Fibroblast of gingiva (primary cell): ENCODE data around the gene SYNGR4.

Experiments used
- DNase-seq: peaks from one replicate; pipeline ENCODE4 v3.0.0-alpha.2; 2011; ENCODE audit warnings: low read depth

The SYNGR4 gene

DNA sequence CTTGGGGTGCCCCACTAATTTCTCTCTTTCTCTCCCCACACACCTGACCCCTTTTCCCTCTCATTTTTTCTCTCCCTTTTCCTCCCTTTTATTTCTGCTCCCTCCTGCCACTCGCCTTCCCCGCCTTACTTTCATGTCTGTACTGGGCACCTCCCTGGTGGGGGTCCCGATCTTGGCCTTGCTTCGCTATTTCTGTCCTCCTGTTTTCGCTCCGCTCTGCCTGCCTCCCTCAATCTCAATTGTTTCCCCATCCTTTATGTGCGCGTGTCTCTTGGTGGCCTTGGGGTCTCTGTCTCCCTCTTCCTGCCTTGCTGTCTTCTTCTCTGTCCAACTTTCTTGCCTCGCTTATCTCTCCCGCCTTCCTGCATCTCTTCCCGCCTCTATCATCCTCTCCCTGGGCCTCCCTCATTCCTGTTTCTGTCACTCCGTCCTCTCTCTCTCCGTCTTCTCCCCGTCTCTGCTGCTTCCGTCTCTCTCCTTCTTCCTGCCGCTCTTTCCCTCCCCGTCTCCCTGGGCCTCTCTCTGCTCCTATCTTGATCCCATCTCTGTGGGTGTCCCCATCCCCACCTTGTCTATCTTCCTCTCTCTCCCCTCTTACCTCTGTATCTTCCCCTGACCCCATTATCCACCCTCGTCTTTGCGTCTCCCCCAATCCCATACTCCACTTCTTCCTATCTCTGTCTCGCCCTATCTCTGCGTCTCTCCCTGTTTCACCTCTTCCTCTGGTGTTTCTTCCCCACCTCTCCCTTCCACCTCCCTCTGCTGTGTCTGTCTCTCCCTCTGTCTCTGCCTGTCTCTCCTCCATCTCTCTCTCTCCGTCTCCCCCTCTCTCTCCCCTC, 33.3 kb downstream of the SYNGR4 start:
- DNase-seq: no peak

GRCh38 chr19:48398102-48398374, 33.9 kb downstream of the SYNGR4 start:
- DNase-seq: no peak

- DNase-seq: peak; percentile 84
Observed at GRCh38 chr19:48398375-48399235, 34.4 kb downstream of the SYNGR4 start.

DNA sequence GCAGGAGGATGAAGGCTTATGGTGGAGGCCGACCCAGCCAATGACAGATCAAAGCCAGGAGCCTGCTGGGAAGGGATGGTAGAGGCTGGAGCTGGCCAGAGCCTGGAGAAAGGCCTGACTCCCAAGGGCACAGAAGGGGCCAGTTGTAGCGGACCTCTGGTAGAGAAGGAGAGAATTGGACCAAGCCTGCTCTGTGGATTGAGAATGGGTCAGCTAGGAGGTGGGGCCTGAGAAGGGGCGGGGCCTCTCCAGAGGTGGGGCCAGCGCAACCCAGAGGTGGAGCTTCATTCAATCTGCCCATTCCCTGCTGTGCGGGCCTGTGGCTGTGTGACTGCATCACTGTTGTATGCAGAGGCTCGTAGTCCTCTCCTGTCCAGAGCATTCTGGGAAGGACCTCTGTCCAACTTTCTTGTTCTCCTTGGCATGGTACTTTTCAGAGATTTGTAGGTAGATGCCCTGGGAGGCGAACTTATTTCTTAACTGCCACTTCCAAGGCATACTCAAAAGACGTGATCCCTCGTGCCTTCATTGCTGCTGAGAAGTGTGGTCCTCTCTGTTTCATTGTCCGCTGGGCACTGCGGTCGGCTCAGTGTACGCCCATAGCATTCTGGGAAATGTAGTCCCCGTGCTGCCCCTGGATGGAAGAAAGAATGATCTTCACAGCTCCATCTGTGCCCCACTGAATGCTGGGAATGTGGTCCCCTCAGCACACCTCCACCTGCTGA, 36.0 kb downstream of the SYNGR4 start:
- DNase-seq: peak; percentile 75

GRCh38 chr19:48401287-48401686, 37.1 kb downstream of the SYNGR4 start:
- DNase-seq: no peak

DNA sequence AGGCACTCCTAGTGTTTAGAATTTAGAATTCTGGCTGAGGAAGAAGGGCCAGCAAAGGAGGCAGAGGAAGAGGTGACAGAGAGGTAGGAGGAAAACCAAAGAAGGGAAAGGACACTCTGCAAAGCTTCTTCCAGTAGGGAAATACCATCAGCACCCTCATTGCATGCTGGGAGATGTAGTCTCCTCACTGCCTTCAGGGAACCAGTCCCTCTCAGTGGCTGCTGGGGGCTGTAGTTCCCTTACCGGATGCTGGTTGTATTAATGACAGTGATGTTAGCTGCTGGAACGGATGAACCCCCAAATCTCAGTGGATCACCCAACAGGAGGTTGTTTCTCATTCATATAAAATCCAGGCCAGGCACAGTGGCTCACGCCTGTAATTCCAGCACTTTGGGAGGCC, 39.4 kb downstream of the SYNGR4 start:
- peak; percentile 46 for DNase-seq

DNA sequence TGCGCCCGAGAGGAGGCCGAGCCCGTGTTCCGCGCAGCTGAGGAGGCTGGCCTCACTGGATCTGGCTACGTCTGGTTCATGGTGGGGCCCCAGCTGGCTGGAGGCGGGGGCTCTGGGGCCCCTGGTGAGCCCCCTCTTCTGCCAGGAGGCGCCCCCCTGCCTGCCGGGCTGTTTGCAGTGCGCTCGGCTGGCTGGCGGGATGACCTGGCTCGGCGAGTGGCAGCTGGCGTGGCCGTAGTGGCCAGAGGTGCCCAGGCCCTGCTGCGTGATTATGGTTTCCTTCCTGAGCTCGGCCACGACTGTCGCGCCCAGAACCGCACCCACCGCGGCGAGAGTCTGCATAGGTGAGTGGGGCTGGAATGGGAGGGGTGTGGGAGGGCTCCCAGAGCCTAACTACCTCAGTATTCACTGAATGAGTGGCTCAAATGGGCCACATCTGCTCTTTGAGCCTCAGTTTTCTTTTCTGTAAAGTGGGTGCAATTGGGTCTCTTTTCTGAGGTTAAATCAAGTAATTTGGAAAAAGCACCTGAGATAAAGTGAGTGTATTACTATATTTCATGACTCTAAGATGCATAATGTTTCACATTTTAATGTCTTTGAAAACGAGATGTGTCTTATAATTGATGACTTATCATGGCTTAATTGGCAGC, 41.0 kb downstream of the SYNGR4 start:
- no peak for DNase-seq

GRCh38 chr19:48405850-48406249, 41.7 kb downstream of the SYNGR4 start:
- no peak for DNase-seq

GRCh38 chr19:48413879-48414587, 49.9 kb downstream of the SYNGR4 start:
- DNase-seq: no peak

- peak; percentile 37 for DNase-seq
Observed at GRCh38 chr19:48415395-48415794, 51.2 kb downstream of the SYNGR4 start.

- no peak for DNase-seq
Observed at GRCh38 chr19:48415806-48416221, 51.6 kb downstream of the SYNGR4 start.

DNA sequence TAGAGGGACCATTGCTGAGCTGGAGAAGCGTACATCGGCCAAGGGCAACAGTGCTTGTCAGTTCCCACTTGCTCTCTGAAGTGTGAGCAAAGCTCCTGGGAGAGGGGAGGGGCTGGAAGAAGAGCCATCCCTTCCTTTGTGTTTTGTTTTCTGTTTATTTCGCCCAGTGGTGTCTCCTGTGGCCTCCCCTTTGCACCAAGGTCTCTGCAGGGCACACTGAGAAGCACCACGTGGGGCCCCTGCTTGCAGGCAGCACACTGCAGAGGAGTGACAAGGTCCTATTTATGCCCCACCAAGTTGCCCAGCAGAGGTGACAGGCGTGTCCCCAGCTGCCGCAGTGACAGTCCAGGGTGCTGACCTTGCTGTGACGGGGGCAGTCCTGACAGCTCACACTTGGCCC, 53.3 kb downstream of the SYNGR4 start:
- no peak for DNase-seq

GRCh38 chr19:48418317-48419064, 54.3 kb downstream of the SYNGR4 start:
- no peak for DNase-seq

- DNase-seq: peak; percentile 20
Observed at GRCh38 chr19:48419158-48419920, 55.2 kb downstream of the SYNGR4 start.

DNA sequence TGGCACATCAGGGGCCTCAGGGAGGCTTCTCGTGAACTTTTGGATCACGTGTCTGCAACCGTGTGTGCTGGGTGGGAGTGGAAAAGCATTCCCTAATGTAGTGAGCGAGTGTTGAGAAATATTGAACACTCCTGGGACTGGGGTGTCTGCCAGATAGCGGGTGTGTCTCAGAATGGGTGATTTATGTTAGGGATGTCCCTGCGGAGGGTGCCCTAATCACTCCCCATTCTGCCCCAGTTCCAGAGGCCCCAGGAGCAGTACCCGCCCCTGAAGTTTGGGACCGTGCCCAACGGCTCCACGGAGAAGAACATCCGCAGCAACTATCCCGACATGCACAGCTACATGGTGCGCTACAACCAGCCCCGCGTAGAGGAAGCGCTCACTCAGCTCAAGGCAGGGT, 57.4 kb downstream of the SYNGR4 start:
- no peak for DNase-seq

- no peak for DNase-seq
Observed at GRCh38 chr19:48424694-48425219, 60.6 kb downstream of the SYNGR4 start.
